H1 (cell line): ENCODE measurements around the gene ZNG1F. TPM values are rescaled to one million over a fixed set of nuclear protein-coding genes. Genes with fewer than 3 reads are reported as not detected.
"Not testable (repeated sequence)": the region's sequence is repeated elsewhere in the genome, so short reads cannot be mapped to it uniquely, and the experiment has no call there.

Source experiments
- CTCF ChIA-PET: fragments of 300-600 bp; sonication (Branson Sonifier 250); formaldehyde crosslinking; loops from one replicate; lab custom pipeline; 2021; ENCODE audit not compliant: partially characterized antibody; lab: Charles Lee
- POLR2A ChIA-PET: fragments of 300-600 bp; sonication (Branson Sonifier 250); formaldehyde crosslinking; loops from one replicate; lab custom pipeline; 2021; ENCODE audit warnings: inconsistent platforms; ENCODE audit not compliant: partially characterized antibody; lab: Charles Lee
- DNase-seq, 2 experiments: peaks; one replicate each; pipeline versions ENCODE4 v3.0.0 to v3.0.0-alpha.2; 2010 to 2022; ENCODE audit warnings: low spot score in 2 of 2, low read depth in 1 of 2, mixed read lengths in 1 of 2
- FAIRE-seq: peaks from 2 replicates; lab custom pipeline; 2011; peaks lifted over from hg19 to GRCh38; lab: Jason Lieb, UNC
- H2AFZ ChIP-seq: 2 replicates; pipeline ENCODE4 v1.8.1; 2012; ENCODE audit warnings: low read length, inconsistent platforms
- H2AK5ac ChIP-seq: 2 replicates; pipeline ENCODE4 v1.6.1; 2013; ENCODE audit warnings: low read depth, low read length
- H2BK120ac ChIP-seq: replicated peaks from 2 replicates; pipeline ENCODE3; 2013; ENCODE audit warnings: low read depth, low read length, inconsistent platforms
- H2BK12ac ChIP-seq: 2 replicates; pipeline ENCODE4 v1.6.1; 2013; ENCODE audit warnings: low read depth, low read length
- H2BK15ac ChIP-seq: 2 replicates; pipeline ENCODE4 v1.6.1; 2013; ENCODE audit warnings: low read length
- H2BK20ac ChIP-seq: 2 replicates; pipeline ENCODE4 v1.6.1; 2013; ENCODE audit warnings: low read length
- H2BK5ac ChIP-seq: 2 replicates; pipeline ENCODE4 v1.6.1; 2013; ENCODE audit warnings: low read depth, low read length
- H3K14ac ChIP-seq: 2 replicates; pipeline ENCODE4 v1.6.1; 2013; ENCODE audit warnings: inconsistent platforms; ENCODE audit not compliant: insufficient read length
- H3K18ac ChIP-seq: 2 replicates; pipeline ENCODE4 v1.6.1; 2013; ENCODE audit warnings: low read length; ENCODE audit errors: extremely low read depth
- H3K23ac ChIP-seq: 2 replicates; pipeline ENCODE4 v1.6.1; 2013; ENCODE audit warnings: inconsistent platforms; ENCODE audit not compliant: insufficient read length
- H3K23me2 ChIP-seq: 2 replicates; pipeline ENCODE4 v1.6.1; 2013; ENCODE audit warnings: low read depth, low read length
- H3K27ac ChIP-seq: 2 replicates; pipeline ENCODE4 v1.6.1; 2011; ENCODE audit warnings: low read depth, low read length, inconsistent platforms
- H3K27me3 ChIP-seq, 4 experiments: replicated peaks in 1 of 4; 1 replicate in 1 of 4; 2 replicates in 3 of 4; pipeline versions ENCODE4 v1.6.1 to v1.8.1; 2011 to 2013; ENCODE audit warnings: low read length in 3 of 4, mild to moderate bottlenecking in 3 of 4, inconsistent platforms in 2 of 4, mixed read lengths in 2 of 4, moderate library complexity in 1 of 4; ENCODE audit not compliant: control insufficient read depth in 3 of 4, insufficient read depth in 3 of 4; ENCODE audit errors: extremely low read depth in 1 of 4
- H3K36me3 ChIP-seq, 4 experiments: 2 replicates each; pipeline versions ENCODE4 v1.6.1 to v1.8.1; 2011 to 2013; ENCODE audit warnings: mild to moderate bottlenecking in 4 of 4, low read length in 3 of 4, moderate library complexity in 2 of 4, control low read depth in 1 of 4, inconsistent platforms in 1 of 4; ENCODE audit not compliant: insufficient read depth in 4 of 4, control insufficient read depth in 2 of 4
- H3K4ac ChIP-seq: replicated peaks from 2 replicates; pipeline ENCODE3; 2013; ENCODE audit warnings: low read length, low read depth, mixed read lengths, inconsistent platforms; ENCODE audit not compliant: insufficient read length
- H3K4me1 ChIP-seq, 4 experiments: replicated peaks in 1 of 4; 1 replicate in 1 of 4; 2 replicates in 3 of 4; pipeline versions ENCODE4 v1.6.1 to v1.8.1; 2011 to 2013; ENCODE audit warnings: low read length in 3 of 4, inconsistent platforms in 2 of 4, mixed read lengths in 1 of 4; ENCODE audit not compliant: insufficient read depth in 4 of 4, control insufficient read depth in 3 of 4
- H3K4me2 ChIP-seq, 2 experiments: 2 replicates each; pipeline versions ENCODE4 v1.6.1 to v1.8.1; 2011 to 2013; ENCODE audit warnings: low read depth in 2 of 2, low read length in 2 of 2, control low read depth in 1 of 2, inconsistent platforms in 1 of 2, mild to moderate bottlenecking in 1 of 2; ENCODE audit not compliant: insufficient read depth in 1 of 2
- H3K4me3 ChIP-seq, 4 experiments: fragments of 200-600, 300-600 bp in 1 of 4; sonication (generic), shearing (Covaris generic), sonication (Bioruptor Twin) in 1 of 4; 2 replicates each; pipeline versions ENCODE4 v1.5.1 to v1.8.1; 2011 to 2016; ENCODE audit warnings: low read length in 4 of 4, low read depth in 3 of 4, control low read depth in 2 of 4, inconsistent platforms in 2 of 4, mild to moderate bottlenecking in 2 of 4, mixed read lengths in 1 of 4, moderate library complexity in 1 of 4; ENCODE audit not compliant: insufficient read depth in 2 of 4; ENCODE audit errors: extremely low read depth in 1 of 4
- H3K56ac ChIP-seq: replicated peaks from 2 replicates; pipeline ENCODE3; 2013; ENCODE audit warnings: low read depth, mild to moderate bottlenecking, mixed read lengths, low read length, inconsistent platforms; ENCODE audit not compliant: insufficient read length
- H3K79me1 ChIP-seq: 2 replicates; pipeline ENCODE4 v1.6.1; 2013; ENCODE audit warnings: low read depth, low read length, control low read depth
- H3K79me2 ChIP-seq, 2 experiments: 2 replicates each; pipeline versions ENCODE4 v1.6.1 to v1.8.1; 2012 to 2013; ENCODE audit warnings: low read length in 2 of 2, mild to moderate bottlenecking in 2 of 2, inconsistent platforms in 1 of 2; ENCODE audit not compliant: insufficient read depth in 2 of 2, control insufficient read depth in 1 of 2
- H3K9ac ChIP-seq, 4 experiments: replicated peaks in 1 of 4; 1 replicate in 1 of 4; 2 replicates in 3 of 4; pipeline versions ENCODE4 v1.6.1 to v1.8.1; 2011 to 2013; ENCODE audit warnings: low read depth in 3 of 4, low read length in 3 of 4, control low read depth in 2 of 4, mild to moderate bottlenecking in 2 of 4, moderate library complexity in 2 of 4, inconsistent platforms in 1 of 4; ENCODE audit errors: extremely low read depth in 1 of 4
- H3K9me3 ChIP-seq, 2 experiments: 2 replicates each; pipeline versions ENCODE4 v1.6.1 to v1.8.1; 2012 to 2013; ENCODE audit warnings: mild to moderate bottlenecking in 2 of 2, moderate library complexity in 2 of 2, control low read depth in 1 of 2, inconsistent platforms in 1 of 2, low read depth in 1 of 2, low read length in 1 of 2, mixed read lengths in 1 of 2; ENCODE audit not compliant: insufficient read depth in 2 of 2
- H4K20me1 ChIP-seq, 2 experiments: replicated peaks in 1 of 2; 2 replicates each; pipeline versions ENCODE3 to v1.8.1; 2011 to 2013; ENCODE audit warnings: inconsistent platforms in 2 of 2, low read length in 2 of 2, mild to moderate bottlenecking in 1 of 2; ENCODE audit not compliant: insufficient read depth in 2 of 2, control insufficient read depth in 1 of 2
- H4K5ac ChIP-seq: 2 replicates; pipeline ENCODE4 v1.6.1; 2013; ENCODE audit warnings: low read length, low read depth, mixed read lengths, inconsistent platforms; ENCODE audit not compliant: insufficient read length
- H4K8ac ChIP-seq: 2 replicates; pipeline ENCODE4 v1.8.0; 2013; ENCODE audit warnings: mild to moderate bottlenecking, moderate library complexity, low read length, inconsistent platforms; ENCODE audit not compliant: insufficient read depth; ENCODE audit errors: extremely low read depth
- H4K91ac ChIP-seq: replicated peaks from 2 replicates; pipeline ENCODE3; 2013; ENCODE audit warnings: low read length, mixed read lengths, inconsistent platforms; ENCODE audit not compliant: insufficient read length
- WGBS, 2 experiments: shearing (Covaris generic) in 1 of 2; methylation state at CpG; one replicate each; pipeline versions ENCODE4 v1.1.6 to v1.1.7; 2013 to 2015; ENCODE audit warnings: low lambda C conversion rate in 2 of 2, mixed read lengths in 2 of 2, inconsistent platforms in 1 of 2, low coverage in 1 of 2, missing lambda C conversion rate in 1 of 2; ENCODE audit not compliant: insufficient replicate concordance in 2 of 2, insufficient coverage in 1 of 2, insufficient read length in 1 of 2; ENCODE audit errors: extremely low coverage in 1 of 2, missing lambda C conversion rate in 1 of 2; 5-methylcytosine and 5-hydroxymethylcytosine counted together
- polyA plus RNA-seq, 7 experiments: library from polyadenylated mRNA; depleted of rRNA in 3 of 7; stranded (reverse) in 5 of 7; unstranded in 2 of 7; fragments of >200 nt in 5 of 7; fragments of 200-250 nt in 2 of 7; gene quantifications; 1 replicate in 5 of 7; 2 replicates in 1 of 7; 4 replicates in 1 of 7; pipeline versions ENCODE4 v1.2.1 to v1.2.3, GENCODE V29; 2011 to 2013; ENCODE audit warnings: missing spikeins in 2 of 7, mixed read lengths in 2 of 7
- total RNA-seq: library from RNA; stranded (reverse); fragmentation: NEBNext Ultra II Directional; extraction: Animal tissue kit (Norgen Biotek cat#: 25700); gene quantifications from 2 replicates; pipeline ENCODE4 v1.2.1, GENCODE V29; 2021

Gene ZNG1F
- total and polyA plus RNA-seq, 2 of the 8 experiments (the other 6 are each of a cell fraction or from before 2014, with no cell fraction given) = 4.3 to 4.8 TPM

- H4K5ac ChIP-seq, H3K14ac ChIP-seq, CTCF ChIA-PET, H2BK5ac ChIP-seq, DNase-seq, H2BK12ac ChIP-seq, H3K79me2 ChIP-seq, H3K27ac ChIP-seq, H3K36me3 ChIP-seq, H4K91ac ChIP-seq, H2AK5ac ChIP-seq, H3K23ac ChIP-seq, H2AFZ ChIP-seq, FAIRE-seq, H3K79me1 ChIP-seq, H4K8ac ChIP-seq, H2BK120ac ChIP-seq, H2BK15ac ChIP-seq, H2BK20ac ChIP-seq, POLR2A ChIA-PET, H3K4me3 ChIP-seq, H3K56ac ChIP-seq, H3K4me2 ChIP-seq, H3K18ac ChIP-seq, H3K4me1 ChIP-seq, H3K4ac ChIP-seq, H3K9ac ChIP-seq: not testable (repeated sequence)
- peaks cover 0 to 10% of the 10 kb centered on the region in 2 experiments for H4K20me1 ChIP-seq
- H3K27me3 ChIP-seq = peaks cover 2 to 32% (median 21%) of the 10 kb centered on the region in 4 experiments
- 67% methylated on average over 3 of the region's 3 CpGs; no CpG with 5 or more reads in 1 of the 2 experiments for WGBS, 2 experiments
- H3K23me2 ChIP-seq = peaks cover 10% of the 10 kb centered on the region
- peaks cover 22 to 39% of the 10 kb centered on the region in 2 experiments for H3K9me3 ChIP-seq
Measured at GRCh38 chr9:41230418-41230817, 41.3 kb upstream of the ZNG1F start.
